ENCODE data around the gene NPHS1. TPM values are rescaled to one million over a fixed set of nuclear protein-coding genes. Genes with fewer than 3 reads are reported as not detected.

The NPHS1 gene
- total RNA-seq, 4 donors from 2014 or later: not detected

DNA sequence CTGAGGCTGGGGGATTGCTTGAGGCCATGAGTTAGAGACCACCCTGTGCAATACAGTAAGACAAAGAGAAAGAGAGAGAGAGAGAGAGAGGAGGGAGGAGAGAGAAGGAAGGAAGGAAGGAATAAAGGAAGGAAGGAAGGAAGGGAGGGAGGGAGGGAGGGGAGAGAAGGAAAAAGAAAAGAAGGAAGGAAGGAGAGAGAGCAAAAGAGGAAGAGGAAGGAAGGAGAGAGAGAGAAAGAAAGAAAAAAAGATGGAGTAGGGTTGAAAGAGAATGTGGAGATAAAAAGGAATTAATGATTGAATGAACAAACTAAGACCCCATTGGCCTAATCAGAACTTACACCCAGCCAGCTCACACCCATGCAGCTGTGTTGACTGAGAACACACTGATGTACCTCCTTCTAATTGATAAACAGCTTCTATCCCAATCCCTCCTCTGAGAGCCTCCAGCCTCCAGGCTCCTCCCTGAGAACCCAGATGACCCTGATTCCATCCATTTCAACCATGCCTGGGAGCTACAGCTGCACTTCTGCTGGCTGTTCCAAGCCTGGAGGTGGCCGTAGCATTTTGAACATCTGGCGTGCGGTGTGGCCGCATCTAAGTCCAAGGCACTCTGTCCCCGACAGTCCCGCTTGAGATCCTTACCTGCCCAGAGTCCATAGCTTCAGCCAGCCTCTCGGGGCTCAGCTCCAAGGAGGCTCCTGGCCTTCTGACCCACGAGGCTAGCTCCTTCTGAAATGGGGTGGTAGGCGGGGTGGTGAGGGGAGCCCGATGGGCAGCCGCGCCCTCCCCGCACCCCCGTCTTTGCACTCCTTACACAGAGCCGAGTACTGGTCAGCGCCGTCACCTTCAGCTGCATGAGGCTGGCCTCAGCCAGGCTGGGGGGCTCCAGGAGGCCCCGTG is 40.7 kb downstream of the NPHS1 start:
- Histone ChIP-seq H3K36me3 (no peaks in the 10 kb centered on the region), H3K27me3 (peaks cover 10% of the 10 kb centered on the region), H3K4me3 (no peak overlapping the region), H3K9me3 (no peaks in the 10 kb centered on the region), H3K4me1 (no peaks in the 10 kb centered on the region), H3K27ac (no peak overlapping the region)
- WGBS, 2 donors (ENCODE audit: low coverage in 1 of 2): 40 to 74% methylated on average over 1 to 18 of the region's 18 CpGs
- DNase-seq: no peak
- TF ChIP-seq, protein P1, sequence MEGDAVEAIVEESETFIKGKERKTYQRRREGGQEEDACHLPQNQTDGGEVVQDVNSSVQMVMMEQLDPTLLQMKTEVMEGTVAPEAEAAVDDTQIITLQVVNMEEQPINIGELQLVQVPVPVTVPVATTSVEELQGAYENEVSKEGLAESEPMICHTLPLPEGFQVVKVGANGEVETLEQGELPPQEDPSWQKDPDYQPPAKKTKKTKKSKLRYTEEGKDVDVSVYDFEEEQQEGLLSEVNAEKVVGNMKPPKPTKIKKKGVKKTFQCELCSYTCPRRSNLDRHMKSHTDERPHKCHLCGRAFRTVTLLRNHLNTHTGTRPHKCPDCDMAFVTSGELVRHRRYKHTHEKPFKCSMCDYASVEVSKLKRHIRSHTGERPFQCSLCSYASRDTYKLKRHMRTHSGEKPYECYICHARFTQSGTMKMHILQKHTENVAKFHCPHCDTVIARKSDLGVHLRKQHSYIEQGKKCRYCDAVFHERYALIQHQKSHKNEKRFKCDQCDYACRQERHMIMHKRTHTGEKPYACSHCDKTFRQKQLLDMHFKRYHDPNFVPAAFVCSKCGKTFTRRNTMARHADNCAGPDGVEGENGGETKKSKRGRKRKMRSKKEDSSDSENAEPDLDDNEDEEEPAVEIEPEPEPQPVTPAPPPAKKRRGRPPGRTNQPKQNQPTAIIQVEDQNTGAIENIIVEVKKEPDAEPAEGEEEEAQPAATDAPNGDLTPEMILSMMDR (IDR thresholded peaks at IDR 0.05): no peak
- TF ChIP-seq POLR2A (IDR thresholded peaks at IDR 0.05) (no peak), POLR2AphosphoS5 (IDR thresholded peaks at IDR 0.05) (no peak), EP300 (IDR thresholded peaks at IDR 0.05; ENCODE audit: low read depth) (no peak)
- intact Hi-C loops (cut with DNase I; ENCODE audit: low total_unique reads) (no loop called here), in situ Hi-C loops (cut with MboI; ENCODE audit: low pct_ligation_motif_present in 1 of 4, low pct_unique_long_range_greater_than_20kb in 1 of 4, low sequenced_read_pairs in 3 of 4) (no loop called here)

DNA sequence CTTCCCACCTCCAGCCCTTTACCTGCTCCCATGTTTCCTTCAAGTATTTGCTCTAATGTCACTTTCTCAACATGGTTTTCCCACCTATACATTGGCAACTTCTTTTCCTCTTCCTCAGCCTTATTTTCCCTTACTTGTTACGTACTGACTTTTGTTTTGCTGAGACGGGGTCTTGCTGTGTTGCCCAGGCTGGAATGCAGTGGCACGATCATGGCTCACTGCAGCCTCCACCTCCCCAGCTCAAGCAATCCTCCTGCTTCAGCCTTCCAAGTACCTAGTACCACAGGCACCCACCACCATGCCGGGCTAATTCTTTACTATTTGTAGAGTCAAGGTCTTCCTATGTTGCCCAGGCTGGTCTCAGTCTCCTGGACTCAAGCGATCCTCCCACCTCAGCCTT is 44.7 kb downstream of the NPHS1 start:
- TF ChIP-seq POLR2A (IDR thresholded peaks at IDR 0.05): no peak
- no peak for TF ChIP-seq EP300 (IDR thresholded peaks at IDR 0.05; ENCODE audit: low read depth)
- no peak for TF ChIP-seq POLR2AphosphoS5 (IDR thresholded peaks at IDR 0.05)
- TF ChIP-seq, protein P1 (IDR thresholded peaks at IDR 0.05): no peak

DNA sequence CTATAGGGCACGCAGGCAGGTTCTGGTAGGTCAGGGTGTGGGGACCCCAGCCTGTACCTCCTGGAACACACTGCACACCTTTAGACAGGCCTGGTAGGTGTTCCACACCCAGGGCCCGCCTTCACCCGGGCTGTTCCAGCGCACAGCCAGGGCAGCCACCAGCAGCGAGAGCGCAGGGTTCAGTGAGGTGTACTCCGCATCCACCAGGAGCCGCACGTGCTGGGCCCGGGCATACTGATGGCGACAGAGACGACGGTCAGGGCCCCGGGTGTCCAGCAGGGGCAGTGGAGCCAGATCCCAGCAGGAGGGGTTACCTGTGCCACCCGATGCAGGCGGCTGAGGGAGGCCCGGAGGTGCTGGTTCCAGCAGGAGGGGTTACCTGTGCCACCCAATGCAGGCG is 45.7 kb downstream of the NPHS1 start:
- TF ChIP-seq, protein P1 (IDR thresholded peaks at IDR 0.05): no peak
- TF ChIP-seq EP300 (IDR thresholded peaks at IDR 0.05; ENCODE audit: low read depth) (no peak), POLR2A (IDR thresholded peaks at IDR 0.05) (no peak), POLR2AphosphoS5 (IDR thresholded peaks at IDR 0.05) (no peak)
- in situ Hi-C loops (cut with MboI; ENCODE audit: low pct_ligation_motif_present in 1 of 4, low pct_unique_long_range_greater_than_20kb in 1 of 4, low sequenced_read_pairs in 3 of 4): no loop called here
- no peak overlapping the region for H3K4me3 ChIP-seq
- no peaks in the 10 kb centered on the region for H3K36me3 ChIP-seq
- no peaks in the 10 kb centered on the region for H3K4me1 ChIP-seq
- intact Hi-C loops (cut with DNase I; ENCODE audit: low total_unique reads): no loop called here
- no peaks in the 10 kb centered on the region for H3K9me3 ChIP-seq
- no peak overlapping the region for H3K27ac ChIP-seq
- 89% methylated on average over 18 of the region's 18 CpGs; no CpG with 5 or more reads in 1 of the 2 donors for WGBS, 2 donors (ENCODE audit: low coverage in 1 of 2)
- no peaks in the 10 kb centered on the region for H3K27me3 ChIP-seq
- DNase-seq: no peak

More for the DNA sequence above, 44.7 kb downstream of the NPHS1 start:
- no peak overlapping the region for H3K27ac ChIP-seq
- no peak for DNase-seq
- H3K4me1 ChIP-seq: no peaks in the 10 kb centered on the region
- H3K4me3 ChIP-seq: no peak overlapping the region
- H3K36me3 ChIP-seq: no peaks in the 10 kb centered on the region
- H3K27me3 ChIP-seq: no peaks in the 10 kb centered on the region
- 81 to 96% methylated on average over 4 to 5 of the region's 5 CpGs for whole genome bisulfite sequencing, 2 donors (ENCODE audit: low coverage in 1 of 2)
- intact Hi-C loops (cut with DNase I; ENCODE audit: low total_unique reads): no loop called here
- in situ Hi-C loops (cut with MboI; ENCODE audit: low pct_ligation_motif_present in 1 of 4, low pct_unique_long_range_greater_than_20kb in 1 of 4, low sequenced_read_pairs in 3 of 4): no loop called here
- H3K9me3 ChIP-seq: no peaks in the 10 kb centered on the region

DNA sequence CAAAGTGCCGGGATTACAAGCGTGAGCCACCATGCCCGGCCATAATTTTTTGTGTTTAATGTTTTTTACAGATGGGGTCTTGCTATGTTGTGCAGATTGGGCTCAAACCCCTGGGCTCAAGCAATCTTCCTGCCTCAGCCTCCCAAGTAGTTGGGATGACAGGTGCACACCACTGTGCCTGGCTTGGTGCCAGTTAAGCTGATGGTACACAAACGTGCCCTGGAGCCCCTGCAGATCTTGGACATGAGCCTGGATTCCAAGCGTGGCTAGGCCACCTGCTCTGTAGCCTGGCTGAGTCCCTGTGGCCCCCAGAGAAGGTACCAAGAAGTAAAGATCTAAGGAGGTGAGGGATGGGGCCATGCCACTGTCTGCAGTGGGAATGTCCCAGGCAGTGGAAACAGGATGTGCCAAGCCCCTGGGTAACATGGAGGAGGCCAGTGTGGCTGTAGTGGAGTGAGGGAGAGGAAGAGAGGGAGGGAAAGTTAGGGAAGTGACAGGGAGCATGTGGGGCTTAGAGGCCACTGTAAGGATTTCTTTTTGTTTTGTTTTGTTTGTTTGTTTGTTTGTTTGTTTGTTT is 46.7 kb downstream of the NPHS1 start:
- Histone ChIP-seq H3K4me1 (no peaks in the 10 kb centered on the region), H3K9me3 (no peaks in the 10 kb centered on the region), H3K4me3 (no peak overlapping the region), H3K27ac (no peak overlapping the region), H3K36me3 (no peaks in the 10 kb centered on the region), H3K27me3 (no peaks in the 10 kb centered on the region)
- DNase-seq: no peak
- TF ChIP-seq POLR2AphosphoS5 (IDR thresholded peaks at IDR 0.05): no peak
- TF ChIP-seq, protein P1 (IDR thresholded peaks at IDR 0.05): no peak
- no peak for TF ChIP-seq POLR2A (IDR thresholded peaks at IDR 0.05)
- no peak for TF ChIP-seq EP300 (IDR thresholded peaks at IDR 0.05; ENCODE audit: low read depth)
- intact Hi-C loops (cut with DNase I; ENCODE audit: low total_unique reads) (no loop called here), in situ Hi-C loops (cut with MboI; ENCODE audit: low pct_ligation_motif_present in 1 of 4, low pct_unique_long_range_greater_than_20kb in 1 of 4, low sequenced_read_pairs in 3 of 4) (no loop called here)
- 56% methylated on average over 5 of the region's 5 CpGs; no CpG with 5 or more reads in 1 of the 2 donors for WGBS, 2 donors (ENCODE audit: low coverage in 1 of 2)
